ENCODE data around the gene DOCK10.

GRCh38 chr2:224716921-224717320 lies 325.3 kb downstream of the DOCK10 start:
- TF ChIP-seq POLR2A (IDR thresholded peaks at IDR 0.05), result no peak
- TF ChIP-seq CTCF (IDR thresholded peaks at IDR 0.05), result no peak
- no peak for TF ChIP-seq POLR2AphosphoS5 (IDR thresholded peaks at IDR 0.05)

Measured in sigmoid colon (tissue), 4 donors.